Measurements from ENCODE around the gene THNSL1.

Gene THNSL1

DNA sequence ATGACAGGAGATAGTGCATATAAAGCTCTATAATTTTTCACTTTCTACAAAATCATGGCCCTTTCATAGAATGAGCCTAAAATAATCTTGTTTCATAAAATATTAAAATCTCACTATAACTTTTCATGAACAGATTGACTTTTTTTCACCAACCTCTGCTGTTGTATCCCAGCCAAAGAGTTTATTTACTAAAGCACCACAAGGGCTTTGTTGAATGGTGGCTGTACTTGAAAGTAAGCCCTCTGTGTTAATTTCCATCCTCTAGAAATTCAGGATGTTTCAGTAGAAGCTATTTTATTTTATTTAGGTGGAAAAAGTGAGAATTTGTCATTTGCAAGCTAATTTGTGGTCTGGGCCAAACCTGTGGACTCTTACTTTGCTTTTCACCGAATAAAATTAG, 30.2 kb downstream of the THNSL1 start:
- TF ChIP-seq CTCF (conservative IDR thresholded peaks at IDR 0.05; ENCODE audit: low read length) = no peak
- H3K4me3 ChIP-seq (ENCODE audit: low read length) = no peak overlapping the region
- no peak for DNase-seq (ENCODE audit: low read depth)

DNA sequence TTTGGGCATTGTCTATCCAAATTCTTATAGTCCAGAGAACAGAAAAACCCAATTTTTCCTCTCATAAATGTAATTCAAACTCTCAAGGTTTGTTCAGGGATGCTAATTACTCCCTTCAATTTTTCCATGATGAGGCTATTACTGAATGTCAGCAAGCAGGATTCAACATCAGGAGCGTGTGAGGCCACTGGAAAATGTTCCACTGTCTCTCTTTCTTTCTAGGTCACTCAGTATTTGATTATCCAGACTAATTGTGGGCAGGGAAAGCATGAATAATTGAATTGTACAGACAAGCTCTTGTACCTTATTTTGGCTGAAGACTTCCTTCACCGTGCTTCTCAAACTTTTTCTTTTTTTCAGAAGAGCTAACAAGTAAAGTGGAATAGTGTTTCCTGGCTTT, 30.7 kb downstream of the THNSL1 start:
- no peak for TF ChIP-seq CTCF (conservative IDR thresholded peaks at IDR 0.05; ENCODE audit: low read length)
- H3K4me3 ChIP-seq (ENCODE audit: low read length) = no peak overlapping the region
- DNase-seq (ENCODE audit: low read depth) = no peak

DNA sequence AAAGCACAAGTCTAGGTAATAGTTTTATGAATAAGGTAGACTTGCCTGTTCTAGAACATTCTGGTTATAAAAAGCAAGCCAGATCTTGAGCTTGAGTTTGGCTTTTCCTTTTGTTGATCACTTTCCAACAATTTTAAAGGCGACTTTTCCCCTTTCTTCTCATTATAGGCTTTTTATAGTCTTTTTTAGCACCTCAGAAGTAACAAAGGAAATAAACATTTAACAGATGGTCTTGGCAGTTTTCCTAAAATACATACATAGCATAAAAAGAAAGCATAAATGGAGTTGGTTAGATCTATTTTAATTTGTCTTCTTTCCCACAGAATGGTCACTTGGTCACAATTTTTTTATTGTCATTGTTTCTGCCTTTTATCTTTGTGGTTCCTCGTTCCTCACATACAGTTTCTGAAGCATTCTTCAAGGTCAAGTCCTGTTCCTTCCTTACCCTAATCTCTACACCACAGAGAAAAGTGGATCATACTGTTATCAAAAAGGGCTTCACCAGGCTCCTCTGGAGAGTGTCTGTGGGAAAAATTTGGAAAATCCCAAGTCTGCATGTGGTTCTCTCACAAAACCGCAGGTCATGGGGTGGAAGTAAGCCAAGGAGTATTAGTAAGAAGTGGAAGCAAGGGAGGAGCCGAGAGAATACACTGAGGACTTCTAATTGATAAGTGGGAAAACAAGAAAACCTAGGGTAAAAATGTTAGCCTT, 31.3 kb downstream of the THNSL1 start:
- no peak for TF ChIP-seq CTCF (conservative IDR thresholded peaks at IDR 0.05; ENCODE audit: low read length)
- DNase-seq (ENCODE audit: low read depth) = peak; percentile 88
- no peak overlapping the region for H3K4me3 ChIP-seq (ENCODE audit: low read length)

DNA sequence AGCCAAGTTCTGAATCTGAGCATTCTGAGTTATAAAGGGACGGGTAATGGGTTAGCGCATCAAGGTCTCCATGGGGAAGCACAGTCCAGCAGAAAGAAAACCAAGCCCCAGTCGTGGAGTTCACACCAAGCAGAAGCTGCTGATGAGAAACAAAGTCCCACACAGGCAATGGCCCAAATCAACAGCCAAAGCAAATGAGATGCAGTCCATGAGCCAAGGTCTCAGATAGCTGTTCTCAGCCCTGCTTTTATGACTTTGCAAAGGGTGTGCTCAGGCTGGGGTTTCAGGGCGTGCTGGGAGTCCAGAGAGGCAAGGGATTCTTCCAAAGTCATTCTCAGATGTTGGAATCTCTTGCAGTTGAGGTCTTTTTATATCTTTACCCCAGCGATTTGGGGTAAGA, 32.0 kb downstream of the THNSL1 start:
- no peak for DNase-seq (ENCODE audit: low read depth)
- H3K4me3 ChIP-seq (ENCODE audit: low read length) = no peak overlapping the region
- no peak for TF ChIP-seq CTCF (conservative IDR thresholded peaks at IDR 0.05; ENCODE audit: low read length)

GRCh38 chr10:25049966-25050365, 33.6 kb downstream of the THNSL1 start:
- DNase-seq (ENCODE audit: low read depth) = peak; percentile 30
- TF ChIP-seq CTCF (conservative IDR thresholded peaks at IDR 0.05; ENCODE audit: low read length) = no peak
- H3K4me3 ChIP-seq (ENCODE audit: low read length) = no peak overlapping the region

- no peak for TF ChIP-seq CTCF (conservative IDR thresholded peaks at IDR 0.05; ENCODE audit: low read length)
Measured at GRCh38 chr10:25050402-25050801, 34.0 kb downstream of the THNSL1 start.

GRCh38 chr10:25052012-25052411, 35.6 kb downstream of the THNSL1 start:
- no peak for DNase-seq (ENCODE audit: low read depth)
- no peak for TF ChIP-seq CTCF (conservative IDR thresholded peaks at IDR 0.05; ENCODE audit: low read length)
- no peak overlapping the region for H3K4me3 ChIP-seq (ENCODE audit: low read length)

More at GRCh38 chr10:25050402-25050801, 34.0 kb downstream of the THNSL1 start:
- H3K4me3 ChIP-seq (ENCODE audit: low read length) = no peak overlapping the region
- no peak for DNase-seq (ENCODE audit: low read depth)
